GM19328 (cell line): ENCODE measurements around the gene PTPN6.

Experiments
- ATAC-seq: cut with Tn5 transposase; IDR thresholded peaks from one replicate; pipeline ENCODE4 v1.9.1; 2021; ENCODE audit warnings: mild to moderate bottlenecking, moderate library complexity; ENCODE audit not compliant: unreplicated experiment

The PTPN6 gene

GRCh38 chr12:7001921-7002591 lies 50.9 kb downstream of the PTPN6 start:
- no peak for ATAC-seq

GRCh38 chr12:7004287-7004803 lies 53.2 kb downstream of the PTPN6 start:
- ATAC-seq: no peak

GRCh38 chr12:7004840-7005239 lies 53.7 kb downstream of the PTPN6 start:
- ATAC-seq: no peak

- ATAC-seq: no peak
Measured at GRCh38 chr12:7005311-7005710, 54.2 kb downstream of the PTPN6 start.

GRCh38 chr12:7006639-7007038 lies 55.5 kb downstream of the PTPN6 start:
- ATAC-seq: no peak

GRCh38 chr12:7008864-7009263 lies 57.7 kb downstream of the PTPN6 start:
- no peak for ATAC-seq

GRCh38 chr12:7009512-7009911 lies 58.4 kb downstream of the PTPN6 start:
- no peak for ATAC-seq
